GM18508 (cell line): ENCODE data around the gene RASGRF2.

Experiments
- ATAC-seq: cut with Tn5 transposase; IDR thresholded peaks from one replicate; pipeline ENCODE4 v1.9.1; 2021; ENCODE audit warnings: moderate number of reproducible peaks; ENCODE audit not compliant: insufficient read depth, unreplicated experiment

Gene RASGRF2

GRCh38 chr5:80959768-80960442 is at the start of gene RASGRF2:
Gene RASGRF2, plus strand, starts transcription at chr5:80960363. Its CDS starts 376 bp downstream, at chr5:80960739.
- ATAC-seq: no peak

- no peak for ATAC-seq
Measured at GRCh38 chr5:80912479-80912878, 47.7 kb upstream of the RASGRF2 start.

- ATAC-seq: no peak
Measured at GRCh38 chr5:80915716-80916115, 44.4 kb upstream of the RASGRF2 start.

- no peak for ATAC-seq
Measured at GRCh38 chr5:80916676-80917075, 43.5 kb upstream of the RASGRF2 start.

- ATAC-seq: no peak
Measured at GRCh38 chr5:80917631-80918030, 42.5 kb upstream of the RASGRF2 start.

GRCh38 chr5:80919678-80920196 is 40.4 kb upstream of the RASGRF2 start:
- ATAC-seq: no peak

GRCh38 chr5:80920333-80920732 is 39.8 kb upstream of the RASGRF2 start:
- ATAC-seq: no peak

- ATAC-seq: no peak
Measured at GRCh38 chr5:80921026-80921425, 39.1 kb upstream of the RASGRF2 start.

- ATAC-seq: no peak
Measured at GRCh38 chr5:80925931-80926330, 34.2 kb upstream of the RASGRF2 start.

GRCh38 chr5:80926536-80926935 is 33.6 kb upstream of the RASGRF2 start:
- no peak for ATAC-seq

- ATAC-seq: no peak
Measured at GRCh38 chr5:80926979-80927656, 33.0 kb upstream of the RASGRF2 start.

GRCh38 chr5:80928073-80928472 is 32.1 kb upstream of the RASGRF2 start:
- no peak for ATAC-seq

GRCh38 chr5:80930940-80931339 is 29.2 kb upstream of the RASGRF2 start:
- ATAC-seq: no peak

- ATAC-seq: no peak
Measured at GRCh38 chr5:80931411-80931810, 28.8 kb upstream of the RASGRF2 start.

GRCh38 chr5:80933036-80933435 is 27.1 kb upstream of the RASGRF2 start:
- no peak for ATAC-seq

GRCh38 chr5:80934751-80935150 is 25.4 kb upstream of the RASGRF2 start:
- no peak for ATAC-seq

- ATAC-seq: no peak
Measured at GRCh38 chr5:80935811-80936385, 24.3 kb upstream of the RASGRF2 start.

GRCh38 chr5:80936881-80937280 is 23.3 kb upstream of the RASGRF2 start:
- ATAC-seq: no peak

- no peak for ATAC-seq
Measured at GRCh38 chr5:80937584-80938356, 22.4 kb upstream of the RASGRF2 start.

GRCh38 chr5:80941496-80941895 is 18.7 kb upstream of the RASGRF2 start:
- no peak for ATAC-seq

GRCh38 chr5:80951366-80951765 is 8.8 kb upstream of the RASGRF2 start:
- ATAC-seq: no peak
